GM23338 (cell line): ENCODE data around the gene CMTM6. TPM values are rescaled to one million over a fixed set of nuclear protein-coding genes. Genes with fewer than 3 reads are reported as not detected.

Experiments
- ATAC-seq: fragments of 200-7000 bp; cut with Tn5 transposase; 3 replicates; pipeline ENCODE4 v1.9.1; 2020
- DNase-seq: peaks from one replicate; pipeline ENCODE4 v3.0.0-alpha.2; 2015; ENCODE audit warnings: low spot score
- H2AFZ ChIP-seq: fragments of 200-600 bp; sonication (generic); 2 replicates; pipeline ENCODE4 v1.8.0; 2016; ENCODE audit warnings: antibody characterized with exemption, mild to moderate bottlenecking, moderate library complexity
- H3F3A ChIP-seq: fragments of 200-600 bp; sonication (generic); replicated peaks from 2 replicates; pipeline ENCODE4 v1.8.0; 2017; ENCODE audit warnings: antibody characterized with exemption, mixed run types, low read depth
- H3K27ac ChIP-seq: fragments of 200-600 bp; sonication (generic); 2 replicates; pipeline ENCODE4 v1.6.1; 2016; ENCODE audit warnings: low read depth
- H3K27me3 ChIP-seq: fragments of 200-600 bp; sonication (generic); 2 replicates; pipeline ENCODE4 v1.8.0; 2016; ENCODE audit warnings: mild to moderate bottlenecking, mixed run types, moderate library complexity; ENCODE audit not compliant: insufficient read depth
- H3K36me3 ChIP-seq: fragments of 200-600 bp; sonication (generic); 2 replicates; pipeline ENCODE4 v1.8.0; 2016; ENCODE audit warnings: mild to moderate bottlenecking; ENCODE audit not compliant: insufficient read depth
- H3K4me1 ChIP-seq: fragments of 200-600 bp; sonication (generic); 2 replicates; pipeline ENCODE4 v1.8.0; 2016; ENCODE audit warnings: mild to moderate bottlenecking, moderate library complexity; ENCODE audit not compliant: insufficient read depth
- H3K4me2 ChIP-seq: fragments of 200-600 bp; sonication (generic); 2 replicates; pipeline ENCODE4 v1.7.1; 2017; ENCODE audit warnings: mixed run types
- H3K4me3 ChIP-seq: fragments of 200-600 bp; sonication (generic); 2 replicates; pipeline ENCODE4 v1.6.1; 2016; ENCODE audit warnings: mixed run types
- H3K79me2 ChIP-seq: fragments of 200-600 bp; sonication (generic); replicated peaks from 2 replicates; pipeline ENCODE4 v1.8.0; 2017; ENCODE audit warnings: mild to moderate bottlenecking; ENCODE audit not compliant: insufficient read depth
- H3K9me2 ChIP-seq: fragments of 200-600 bp; sonication (generic); 2 replicates; pipeline ENCODE4 v1.8.0; 2017; ENCODE audit not compliant: insufficient read depth
- H4K20me1 ChIP-seq: fragments of 200-600 bp; sonication (generic); replicated peaks from 2 replicates; pipeline ENCODE4 v1.8.0; 2017; ENCODE audit warnings: mild to moderate bottlenecking; ENCODE audit not compliant: insufficient read depth
- H3K27ac Mint-ChIP-seq: 2 replicates; pipeline ENCODE4 v1.8.0; 2020; ENCODE audit warnings: inconsistent platforms, mild to moderate bottlenecking, moderate library complexity, mixed read lengths
- H3K27me3 Mint-ChIP-seq: 3 replicates; pipeline ENCODE4 v1.8.0; 2022; ENCODE audit warnings: low read depth, mild to moderate bottlenecking, moderate library complexity, mixed read lengths, inconsistent platforms; ENCODE audit not compliant: insufficient read depth, poor library complexity
- H3K36me3 Mint-ChIP-seq: 3 replicates; pipeline ENCODE4 v1.8.0; 2021; ENCODE audit warnings: low read depth, mild to moderate bottlenecking, inconsistent platforms, moderate library complexity, mixed read lengths
- H3K4me1 Mint-ChIP-seq: 3 replicates; pipeline ENCODE4 v1.8.0; 2020; ENCODE audit warnings: mild to moderate bottlenecking, inconsistent platforms, mixed read lengths
- H3K4me3 Mint-ChIP-seq: 3 replicates; pipeline ENCODE4 v1.8.0; 2021; ENCODE audit warnings: moderate library complexity, mild to moderate bottlenecking, inconsistent platforms, mixed read lengths
- H3K9me3 Mint-ChIP-seq: 3 replicates; pipeline ENCODE4 v1.8.0; 2020; ENCODE audit warnings: moderate library complexity, mild to moderate bottlenecking, inconsistent platforms, mixed read lengths
- CREB1 ChIP-seq: fragments of 250-450 bp; sonication (Bioruptor Pico); IDR thresholded peaks from 2 replicates; pipeline ENCODE4 v1.5.0; 2020; ENCODE audit warnings: low read depth, mild to moderate bottlenecking, moderate library complexity
- EZH2 ChIP-seq: fragments of 200-600 bp; sonication (generic); IDR thresholded peaks from one replicate; pipeline ENCODE4 v1.8.0; 2017; ENCODE audit warnings: antibody characterized with exemption, mild to moderate bottlenecking, low read depth; ENCODE audit not compliant: unreplicated experiment
- EZH2phosphoT487 ChIP-seq: fragments of 200-600 bp; sonication (generic); IDR thresholded peaks from one replicate; pipeline ENCODE4 v1.8.1; 2018; ENCODE audit warnings: antibody characterized with exemption; ENCODE audit not compliant: unreplicated experiment
- JUNB ChIP-seq: IDR thresholded peaks from one replicate; pipeline ENCODE4 v1.6.1; 2016; ENCODE audit warnings: antibody characterized with exemption; ENCODE audit not compliant: unreplicated experiment
- NANOG ChIP-seq: IDR thresholded peaks from 2 replicates; pipeline ENCODE4 v1.6.1; 2016; ENCODE audit warnings: antibody characterized with exemption, borderline replicate concordance
- POLR2AphosphoS5 ChIP-seq: IDR thresholded peaks from 2 replicates; pipeline ENCODE4 v1.6.1; 2016; ENCODE audit warnings: antibody characterized with exemption, low read depth
- ZNF114 ChIP-seq: fragments of 250-450 bp; sonication (Bioruptor Pico); IDR thresholded peaks from 2 replicates; pipeline ENCODE4 v1.5.0; 2020; ENCODE audit warnings: mild to moderate bottlenecking, moderate library complexity
- ZNF331 ChIP-seq: fragments of 250-450 bp; sonication (Bioruptor Pico); IDR thresholded peaks from 2 replicates; pipeline ENCODE4 v1.5.0; 2020; ENCODE audit warnings: low read depth, mild to moderate bottlenecking, moderate library complexity
- polyA plus RNA-seq: library from polyadenylated mRNA; unstranded; fragments of >200 nt; fragmentation: Nextera tagmentation; extraction: Ambion mirVana; gene quantifications from 2 replicates; pipeline ENCODE4 v1.2.1, GENCODE V29; 2016
- total RNA-seq: library from RNA; depleted of rRNA; stranded (reverse); fragments of >200 nt; shearing (Covaris generic); gene quantifications from 2 replicates; pipeline ENCODE4 v1.2.3, GENCODE V29; 2014
- TF ChIP-seq, protein P1 (sequence below), 2 experiments: fragments of 200-600 bp in 1 of 2; sonication (generic) in 1 of 2; conservative IDR thresholded peaks; 2 replicates each; pipeline versions ENCODE4 v1.5.1 to v1.6.1; 2016 to 2017; ENCODE audit warnings: antibody characterized with exemption in 2 of 2, low read depth in 2 of 2, mild to moderate bottlenecking in 2 of 2, moderate library complexity in 1 of 2
- TF ChIP-seq, protein P2 (sequence below): IDR thresholded peaks from one replicate; pipeline ENCODE4 v1.6.1; 2018; ENCODE audit warnings: antibody characterized with exemption; ENCODE audit not compliant: unreplicated experiment

Gene CMTM6
- total and polyA plus RNA-seq, 2 experiments from 2014 or later: 42.3 to 123 TPM

DNA sequence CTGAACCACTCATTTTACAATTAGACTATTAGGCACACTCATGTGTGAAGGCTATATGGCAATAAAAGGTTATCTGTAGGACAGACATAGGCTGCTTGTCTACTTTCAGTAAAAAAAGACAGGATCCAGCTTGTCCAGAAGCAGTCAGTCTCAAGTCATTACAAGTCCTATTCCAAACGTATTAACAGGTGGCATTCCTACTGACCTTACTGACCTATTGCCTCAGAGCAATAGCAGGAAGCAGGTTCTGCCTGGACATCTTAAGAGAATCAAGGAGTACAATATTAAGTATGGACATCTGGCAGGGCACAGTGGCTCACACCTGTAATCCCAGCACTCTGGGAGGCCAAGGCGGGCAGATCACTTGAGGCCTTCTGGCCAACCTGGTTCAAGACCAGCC is 7.0 kb downstream of the CMTM6 start:
- H3K4me3 Mint-ChIP-seq: no peak overlapping the region
- H3K4me3 ChIP-seq: no peak overlapping the region
- H3K27me3 ChIP-seq: no peaks in the 10 kb centered on the region
- no peak overlapping the region for H3K27ac ChIP-seq
- H3K9me3 Mint-ChIP-seq: no peaks in the 10 kb centered on the region
- peaks cover 6% of the 10 kb centered on the region; the same call in 2 of the 3 replicates for H3K36me3 Mint-ChIP-seq
- H3K36me3 ChIP-seq: no peaks in the 10 kb centered on the region
- no peaks in the 10 kb centered on the region for H3K27me3 Mint-ChIP-seq
- TF ChIP-seq, protein P1, sequence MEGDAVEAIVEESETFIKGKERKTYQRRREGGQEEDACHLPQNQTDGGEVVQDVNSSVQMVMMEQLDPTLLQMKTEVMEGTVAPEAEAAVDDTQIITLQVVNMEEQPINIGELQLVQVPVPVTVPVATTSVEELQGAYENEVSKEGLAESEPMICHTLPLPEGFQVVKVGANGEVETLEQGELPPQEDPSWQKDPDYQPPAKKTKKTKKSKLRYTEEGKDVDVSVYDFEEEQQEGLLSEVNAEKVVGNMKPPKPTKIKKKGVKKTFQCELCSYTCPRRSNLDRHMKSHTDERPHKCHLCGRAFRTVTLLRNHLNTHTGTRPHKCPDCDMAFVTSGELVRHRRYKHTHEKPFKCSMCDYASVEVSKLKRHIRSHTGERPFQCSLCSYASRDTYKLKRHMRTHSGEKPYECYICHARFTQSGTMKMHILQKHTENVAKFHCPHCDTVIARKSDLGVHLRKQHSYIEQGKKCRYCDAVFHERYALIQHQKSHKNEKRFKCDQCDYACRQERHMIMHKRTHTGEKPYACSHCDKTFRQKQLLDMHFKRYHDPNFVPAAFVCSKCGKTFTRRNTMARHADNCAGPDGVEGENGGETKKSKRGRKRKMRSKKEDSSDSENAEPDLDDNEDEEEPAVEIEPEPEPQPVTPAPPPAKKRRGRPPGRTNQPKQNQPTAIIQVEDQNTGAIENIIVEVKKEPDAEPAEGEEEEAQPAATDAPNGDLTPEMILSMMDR (conservative IDR thresholded peaks at IDR 0.05; ENCODE audit: low read depth in 2 of 2): no peak
- no peak for TF ChIP-seq EZH2
- no peak overlapping the region for H3K27ac Mint-ChIP-seq
- peaks cover 70% of the 10 kb centered on the region for H3K79me2 ChIP-seq
- H3K4me1 Mint-ChIP-seq: peaks cover 2% of the 10 kb centered on the region; the same call in 1 of the 3 replicates
- no peak for DNase-seq
- H3K9me2 ChIP-seq: no peaks in the 10 kb centered on the region
- H2AFZ ChIP-seq: no peak overlapping the region
- H4K20me1 ChIP-seq: peaks cover 3% of the 10 kb centered on the region; the same call in 1 of the 2 replicates
- ATAC-seq: no peak
- no peak overlapping the region for H3K4me2 ChIP-seq
- H3K4me1 ChIP-seq: no peaks in the 10 kb centered on the region
- no peaks in the 10 kb centered on the region for H3F3A ChIP-seq

DNA sequence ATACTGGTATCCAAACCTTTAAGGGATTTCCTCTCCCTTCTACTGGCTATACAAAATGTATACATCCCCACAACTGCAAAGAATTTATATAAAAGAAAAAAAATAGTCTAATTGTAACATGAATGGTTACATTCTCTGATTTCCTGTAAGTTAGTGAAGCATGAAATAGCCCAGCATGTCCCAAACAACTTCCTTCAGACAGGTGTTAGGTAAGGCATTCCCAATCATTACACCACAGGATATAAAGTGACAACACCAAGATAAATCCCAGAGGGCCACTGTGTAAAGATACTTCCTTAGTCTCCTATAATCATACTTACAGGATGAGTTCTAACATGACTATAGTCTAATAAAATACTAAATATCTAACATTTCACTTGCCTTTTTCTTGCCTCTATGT is 7.6 kb downstream of the CMTM6 start:
- H3K9me3 Mint-ChIP-seq: no peaks in the 10 kb centered on the region
- no peaks in the 10 kb centered on the region for H3K27me3 Mint-ChIP-seq
- H3K36me3 Mint-ChIP-seq: peaks cover 6% of the 10 kb centered on the region; the same call in 2 of the 3 replicates
- Histone ChIP-seq H3K79me2 (peaks cover 69% of the 10 kb centered on the region), H3K9me2 (no peaks in the 10 kb centered on the region), H3K4me1 (no peaks in the 10 kb centered on the region), H3K27me3 (no peaks in the 10 kb centered on the region), H4K20me1 (no peaks in the 10 kb centered on the region; the same call in 1 of the 2 replicates), H3F3A (no peaks in the 10 kb centered on the region), H3K4me3 (no peak overlapping the region), H3K4me2 (no peak overlapping the region), H3K36me3 (no peaks in the 10 kb centered on the region), H2AFZ (no peak overlapping the region), H3K27ac (no peak overlapping the region)
- H3K4me3 Mint-ChIP-seq: no peak overlapping the region
- H3K27ac Mint-ChIP-seq: no peak overlapping the region
- no peaks in the 10 kb centered on the region for H3K4me1 Mint-ChIP-seq
- ATAC-seq (no peak), DNase-seq (no peak)
- TF ChIP-seq CREB1 (CRISPR knock-in tag) (no peak), NANOG (no peak)

DNA sequence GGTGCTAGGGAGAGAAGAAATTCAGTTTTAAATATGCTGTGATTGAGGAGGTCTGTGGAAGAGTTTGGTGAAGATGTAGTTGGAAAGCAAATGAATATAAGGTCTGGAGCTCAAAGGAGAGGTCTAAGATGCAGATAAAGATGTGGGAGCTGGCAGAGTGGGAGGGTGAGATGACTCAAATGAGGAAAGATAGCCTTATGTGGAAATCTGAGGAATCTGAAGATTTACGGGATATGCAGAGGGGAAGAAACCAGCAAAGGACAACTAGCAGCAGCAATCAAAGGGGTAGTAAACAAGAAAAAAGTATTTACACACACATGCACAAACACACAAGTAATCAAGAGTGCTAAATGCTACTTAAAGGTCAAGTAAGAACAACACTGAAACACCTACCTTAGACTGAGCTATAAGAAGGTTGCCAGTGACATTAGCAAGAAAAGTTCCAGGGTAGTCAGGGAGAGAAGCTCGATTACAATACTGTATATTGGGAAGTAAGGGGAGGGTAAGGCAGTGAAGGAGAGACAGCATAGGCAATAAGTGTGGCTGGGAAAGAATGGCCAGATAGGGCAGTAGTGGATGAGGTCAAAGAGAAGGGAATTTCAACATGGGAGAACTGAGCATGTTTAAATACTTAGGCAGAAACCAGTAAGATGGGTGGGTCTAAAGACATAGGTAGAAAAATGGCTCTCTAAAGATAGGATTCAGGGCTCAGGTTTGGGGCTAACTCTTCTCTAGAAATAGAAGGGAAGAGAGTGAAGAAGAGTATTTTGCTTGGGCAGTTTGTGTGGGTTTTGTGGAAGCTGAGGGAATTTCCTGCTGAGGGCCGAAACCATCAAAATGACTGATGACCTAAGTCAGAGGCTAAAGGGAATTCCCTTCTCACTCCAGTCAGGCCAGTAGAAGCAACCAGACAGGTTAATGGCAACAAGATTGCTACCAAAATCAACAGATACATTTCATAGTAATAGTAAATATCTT is 8.9 kb downstream of the CMTM6 start:
- Histone ChIP-seq H2AFZ (no peak overlapping the region), H3K36me3 (no peaks in the 10 kb centered on the region), H3K4me2 (no peak overlapping the region), H3F3A (no peaks in the 10 kb centered on the region), H3K27me3 (no peaks in the 10 kb centered on the region), H3K79me2 (peaks cover 55% of the 10 kb centered on the region), H3K27ac (no peak overlapping the region), H4K20me1 (no peaks in the 10 kb centered on the region; the same call in 1 of the 2 replicates), H3K4me3 (no peak overlapping the region), H3K4me1 (no peaks in the 10 kb centered on the region), H3K9me2 (no peaks in the 10 kb centered on the region)
- H3K4me1 Mint-ChIP-seq: no peaks in the 10 kb centered on the region
- H3K27me3 Mint-ChIP-seq: no peaks in the 10 kb centered on the region
- H3K9me3 Mint-ChIP-seq: no peaks in the 10 kb centered on the region
- ATAC-seq (no peak), DNase-seq (no peak)
- H3K4me3 Mint-ChIP-seq: no peak overlapping the region
- H3K27ac Mint-ChIP-seq: no peak overlapping the region
- H3K36me3 Mint-ChIP-seq: peaks cover 6% of the 10 kb centered on the region; the same call in 2 of the 3 replicates
- TF ChIP-seq CREB1 (CRISPR knock-in tag): no peak
- no peak for TF ChIP-seq EZH2phosphoT487
- TF ChIP-seq ZNF114 (CRISPR knock-in tag): no peak
- no peak for TF ChIP-seq ZNF331
- TF ChIP-seq, protein P1 (conservative IDR thresholded peaks at IDR 0.05; ENCODE audit: low read depth in 2 of 2): no peak
- TF ChIP-seq POLR2AphosphoS5: no peak
- TF ChIP-seq, protein P2, sequence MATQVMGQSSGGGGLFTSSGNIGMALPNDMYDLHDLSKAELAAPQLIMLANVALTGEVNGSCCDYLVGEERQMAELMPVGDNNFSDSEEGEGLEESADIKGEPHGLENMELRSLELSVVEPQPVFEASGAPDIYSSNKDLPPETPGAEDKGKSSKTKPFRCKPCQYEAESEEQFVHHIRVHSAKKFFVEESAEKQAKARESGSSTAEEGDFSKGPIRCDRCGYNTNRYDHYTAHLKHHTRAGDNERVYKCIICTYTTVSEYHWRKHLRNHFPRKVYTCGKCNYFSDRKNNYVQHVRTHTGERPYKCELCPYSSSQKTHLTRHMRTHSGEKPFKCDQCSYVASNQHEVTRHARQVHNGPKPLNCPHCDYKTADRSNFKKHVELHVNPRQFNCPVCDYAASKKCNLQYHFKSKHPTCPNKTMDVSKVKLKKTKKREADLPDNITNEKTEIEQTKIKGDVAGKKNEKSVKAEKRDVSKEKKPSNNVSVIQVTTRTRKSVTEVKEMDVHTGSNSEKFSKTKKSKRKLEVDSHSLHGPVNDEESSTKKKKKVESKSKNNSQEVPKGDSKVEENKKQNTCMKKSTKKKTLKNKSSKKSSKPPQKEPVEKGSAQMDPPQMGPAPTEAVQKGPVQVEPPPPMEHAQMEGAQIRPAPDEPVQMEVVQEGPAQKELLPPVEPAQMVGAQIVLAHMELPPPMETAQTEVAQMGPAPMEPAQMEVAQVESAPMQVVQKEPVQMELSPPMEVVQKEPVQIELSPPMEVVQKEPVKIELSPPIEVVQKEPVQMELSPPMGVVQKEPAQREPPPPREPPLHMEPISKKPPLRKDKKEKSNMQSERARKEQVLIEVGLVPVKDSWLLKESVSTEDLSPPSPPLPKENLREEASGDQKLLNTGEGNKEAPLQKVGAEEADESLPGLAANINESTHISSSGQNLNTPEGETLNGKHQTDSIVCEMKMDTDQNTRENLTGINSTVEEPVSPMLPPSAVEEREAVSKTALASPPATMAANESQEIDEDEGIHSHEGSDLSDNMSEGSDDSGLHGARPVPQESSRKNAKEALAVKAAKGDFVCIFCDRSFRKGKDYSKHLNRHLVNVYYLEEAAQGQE: no peak
- no peak for TF ChIP-seq JUNB
